NCI-H460 (cell line): ENCODE measurements around the gene AP5B1. TPM values are rescaled to one million over a fixed set of nuclear protein-coding genes. Genes with fewer than 3 reads are reported as not detected.

Experiments used
- total RNA-seq: library from RNA; depleted of rRNA; stranded (reverse); fragments of >200 nt; shearing (Covaris generic); gene quantifications from 2 replicates; pipeline ENCODE4 v1.2.3, GENCODE V29; 2014; rRNA removed

AP5B1 gene
- total RNA-seq, 1 experiment from 2014 or later, result 8.3 TPM

Other genes with a start within 250 kb of the AP5B1 start
- gene LTBP3, start 222.6 kb downstream of the AP5B1 start, total RNA-seq, result 13.9 and 23.9 TPM in 2 replicates
- 14.9 and 20.6 TPM in 2 replicates for gene ZNRD2, start 210.5 kb downstream of the AP5B1 start, total RNA-seq
- gene FAM89B, start 208.4 kb downstream of the AP5B1 start, total RNA-seq, result 6.6 and 11.5 TPM in 2 replicates
- gene EHBP1L1, start 204.9 kb downstream of the AP5B1 start, total RNA-seq, result 12.8 and 15.3 TPM in 2 replicates
- not detected in 2 replicates for gene KCNK7, start 185.2 kb downstream of the AP5B1 start, total RNA-seq
- gene MAP3K11, start 166.8 kb downstream of the AP5B1 start, total RNA-seq, result 15.9 and 19.2 TPM in 2 replicates
- 12.3 and 13.8 TPM in 2 replicates for gene PCNX3, start 165.2 kb downstream of the AP5B1 start, total RNA-seq
- gene SIPA1, start 142.9 kb downstream of the AP5B1 start, total RNA-seq, result 6.0 and 9.5 TPM in 2 replicates
- gene RELA, start 118.1 kb downstream of the AP5B1 start, total RNA-seq, result 31.5 and 34.7 TPM in 2 replicates
- gene KAT5, start 68.7 kb downstream of the AP5B1 start, total RNA-seq, result 32.7 and 35.9 TPM in 2 replicates
- gene RNASEH2C, start 60.2 kb downstream of the AP5B1 start, total RNA-seq, result 13.9 and 15.4 TPM in 2 replicates
- not detected in 2 replicates for gene OVOL1, start 6.1 kb upstream of the AP5B1 start, total RNA-seq
- 0.05 TPM in 1 of 2 replicates, not detected in the other for gene SNX32, start 53.0 kb upstream of the AP5B1 start, total RNA-seq
- gene CFL1, start 77.2 kb upstream of the AP5B1 start, total RNA-seq, result 362 and 364 TPM in 2 replicates
- gene MUS81, start 79.5 kb upstream of the AP5B1 start, total RNA-seq, result 36.8 and 39.1 TPM in 2 replicates
- gene EFEMP2, start 91.8 kb upstream of the AP5B1 start, total RNA-seq, result 1.0 and 2.8 TPM in 2 replicates
- gene CTSW, start 98.9 kb upstream of the AP5B1 start, total RNA-seq, result not detected in 2 replicates
- gene FIBP, start 107.5 kb upstream of the AP5B1 start, total RNA-seq, result 89.6 and 109 TPM in 2 replicates
- gene CCDC85B, start 109.7 kb upstream of the AP5B1 start, total RNA-seq, result 27.3 and 27.5 TPM in 2 replicates
- gene FOSL1, start 119.4 kb upstream of the AP5B1 start, total RNA-seq, result 56.1 and 58.4 TPM in 2 replicates
- gene C11orf68, start 138.1 kb upstream of the AP5B1 start, total RNA-seq, result 7.4 and 9.6 TPM in 2 replicates
- 57.2 and 62.4 TPM in 2 replicates for gene DRAP1, start 138.4 kb upstream of the AP5B1 start, total RNA-seq
- gene TSGA10IP, start 164.5 kb upstream of the AP5B1 start, total RNA-seq, result not detected in 2 replicates
- gene SART1, start 180.8 kb upstream of the AP5B1 start, total RNA-seq, result 24.7 and 28.4 TPM in 2 replicates
- 23.0 TPM in 2 replicates for gene EIF1AD, start 221.2 kb upstream of the AP5B1 start, total RNA-seq
- gene BANF1, start 221.5 kb upstream of the AP5B1 start, total RNA-seq, result 53.6 and 64.3 TPM in 2 replicates
- not detected in 2 replicates for gene CST6, start 231.0 kb upstream of the AP5B1 start, total RNA-seq
- not detected in 2 replicates for gene CATSPER1, start 245.5 kb upstream of the AP5B1 start, total RNA-seq